AG04449 (cell line): Measurements from ENCODE around the gene RASGEF1B.

ENCODE experiments used
- CTCF ChIA-PET: fragments of 350-600 bp; formaldehyde crosslinking; extraction: SDS; loops from one replicate; lab custom pipeline; 2021; ENCODE audit warnings: antibody characterized with exemption; lab: Yijun Ruan, JAX
- POLR2A ChIA-PET: fragments of 400-600, 350-600 bp; formaldehyde crosslinking; extraction: SDS; loops from one replicate; lab custom pipeline; 2020; ENCODE audit warnings: antibody characterized with exemption, inconsistent platforms; lab: Yijun Ruan, JAX
- DNase-seq: peaks from one replicate; pipeline ENCODE4 v3.0.0-alpha.2; 2010; ENCODE audit warnings: low read depth, low spot score
- H3K4me3 ChIP-seq: 2 replicates; pipeline ENCODE4 v1.5.1; 2011; ENCODE audit warnings: low read depth, mild to moderate bottlenecking, control low read depth, low read length
- TF ChIP-seq, protein P1 (sequence below): IDR thresholded peaks from one replicate; pipeline ENCODE4 v1.5.1; 2011; ENCODE audit warnings: mild to moderate bottlenecking, moderate library complexity, low read length, control low read depth, inconsistent platforms; ENCODE audit not compliant: insufficient read depth; ENCODE audit errors: missing control alignments

Gene RASGEF1B

DNA sequence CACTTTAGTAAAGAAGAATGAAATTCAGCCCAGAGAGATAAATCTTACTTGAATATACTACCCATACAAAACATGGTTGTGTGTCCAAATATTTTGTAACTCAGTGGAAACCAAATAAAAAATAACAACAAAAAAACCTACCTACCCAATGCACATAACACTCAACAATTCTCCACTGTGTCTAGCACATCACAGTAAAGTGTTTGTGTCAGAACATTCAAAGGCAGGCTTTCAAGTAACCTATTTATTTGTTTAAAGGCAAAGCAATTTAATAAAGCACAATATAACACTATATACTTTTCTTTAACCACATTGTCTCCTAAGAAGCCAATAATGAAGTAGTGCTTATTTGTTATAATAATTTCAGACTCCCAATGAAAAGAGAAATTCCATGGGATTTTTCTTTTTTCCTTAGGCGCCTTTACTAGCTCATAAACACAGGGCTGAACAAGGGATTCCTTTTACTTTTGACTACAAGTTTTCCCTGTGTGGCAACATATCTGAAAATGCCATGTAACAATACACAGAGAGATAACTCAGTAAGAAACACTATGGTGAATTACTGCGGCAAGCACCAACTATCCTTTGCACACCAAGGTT, 13.7 kb downstream of the RASGEF1B start:
- ChIA-PET CTCF (interaction anchor here (1.2 to 1.5 kb wide), 2 partner anchors 9 to 242 kb away, joined by 3 to 6 read pairs; no protein-coding TSS in a partner anchor), POLR2A (no interaction called here)
- DNase-seq = no peak
- TF ChIP-seq, protein P1, sequence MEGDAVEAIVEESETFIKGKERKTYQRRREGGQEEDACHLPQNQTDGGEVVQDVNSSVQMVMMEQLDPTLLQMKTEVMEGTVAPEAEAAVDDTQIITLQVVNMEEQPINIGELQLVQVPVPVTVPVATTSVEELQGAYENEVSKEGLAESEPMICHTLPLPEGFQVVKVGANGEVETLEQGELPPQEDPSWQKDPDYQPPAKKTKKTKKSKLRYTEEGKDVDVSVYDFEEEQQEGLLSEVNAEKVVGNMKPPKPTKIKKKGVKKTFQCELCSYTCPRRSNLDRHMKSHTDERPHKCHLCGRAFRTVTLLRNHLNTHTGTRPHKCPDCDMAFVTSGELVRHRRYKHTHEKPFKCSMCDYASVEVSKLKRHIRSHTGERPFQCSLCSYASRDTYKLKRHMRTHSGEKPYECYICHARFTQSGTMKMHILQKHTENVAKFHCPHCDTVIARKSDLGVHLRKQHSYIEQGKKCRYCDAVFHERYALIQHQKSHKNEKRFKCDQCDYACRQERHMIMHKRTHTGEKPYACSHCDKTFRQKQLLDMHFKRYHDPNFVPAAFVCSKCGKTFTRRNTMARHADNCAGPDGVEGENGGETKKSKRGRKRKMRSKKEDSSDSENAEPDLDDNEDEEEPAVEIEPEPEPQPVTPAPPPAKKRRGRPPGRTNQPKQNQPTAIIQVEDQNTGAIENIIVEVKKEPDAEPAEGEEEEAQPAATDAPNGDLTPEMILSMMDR = no peak
- no peak overlapping the region for H3K4me3 ChIP-seq

- TF ChIP-seq, protein P1 = no peak
- CTCF ChIA-PET = no interaction called here
- POLR2A ChIA-PET = no interaction called here
Observed at GRCh38 chr4:81457345-81457744, 14.4 kb downstream of the RASGEF1B start.

GRCh38 chr4:81455897-81456296, 15.8 kb downstream of the RASGEF1B start:
- no peak for DNase-seq
- ChIA-PET CTCF (interaction anchor here (1.2 kb wide), 1 partner anchor 12 kb away, joined by 3 read pairs; no protein-coding TSS in a partner anchor), POLR2A (no interaction called here)
- H3K4me3 ChIP-seq = no peak overlapping the region
- TF ChIP-seq, protein P1 = no peak

More at GRCh38 chr4:81457345-81457744, 14.4 kb downstream of the RASGEF1B start:
- DNase-seq = no peak
- no peak overlapping the region for H3K4me3 ChIP-seq

DNA sequence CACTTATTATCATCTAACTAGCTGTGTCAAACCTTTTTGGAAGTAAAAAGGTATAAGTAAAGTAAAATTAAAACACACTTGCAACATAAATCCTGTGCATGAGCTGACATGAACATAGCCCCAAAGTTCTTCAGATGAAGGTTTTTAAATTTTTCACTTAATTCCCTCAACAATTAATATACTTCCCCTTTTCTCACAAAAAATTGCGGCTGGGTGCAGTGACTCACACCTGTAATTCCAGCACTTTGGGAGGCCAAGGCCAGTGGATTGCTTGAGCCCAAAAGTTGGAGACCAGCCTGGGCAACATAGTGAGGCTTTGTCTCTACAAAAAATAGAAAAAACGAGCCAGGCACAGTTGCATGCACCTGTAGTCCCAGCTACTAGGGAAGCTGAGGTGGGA, 16.8 kb downstream of the RASGEF1B start:
- TF ChIP-seq, protein P1 = no peak
- H3K4me3 ChIP-seq = no peak overlapping the region
- DNase-seq = no peak
- CTCF ChIA-PET = no interaction called here
- POLR2A ChIA-PET = no interaction called here

DNA sequence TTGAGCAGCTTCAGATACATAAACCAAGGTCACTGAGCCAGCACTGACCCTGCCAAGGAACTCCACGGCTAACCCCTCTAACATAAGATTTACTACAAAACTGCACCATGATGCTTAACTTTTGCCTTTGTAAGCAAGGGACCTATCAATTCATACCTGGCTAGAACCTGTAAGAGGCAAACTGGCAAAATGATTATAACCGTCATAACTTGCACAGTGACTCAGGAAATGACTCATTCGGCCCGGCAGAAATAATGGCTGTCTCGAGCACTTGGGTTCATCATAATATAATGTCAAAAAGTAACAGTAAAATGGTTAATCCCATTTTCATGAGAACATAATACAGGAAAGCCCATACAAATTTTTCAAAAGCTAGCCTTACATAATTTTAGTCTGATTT, 17.2 kb downstream of the RASGEF1B start:
- CTCF ChIA-PET = no interaction called here
- no peak for DNase-seq
- POLR2A ChIA-PET = no interaction called here
- H3K4me3 ChIP-seq = no peak overlapping the region
- TF ChIP-seq, protein P1 = no peak

GRCh38 chr4:81453024-81453423, 18.7 kb downstream of the RASGEF1B start:
- ChIA-PET CTCF (interaction anchor here (1.0 kb wide), 1 partner anchor 14 kb away, joined by 4 read pairs; no protein-coding TSS in a partner anchor), POLR2A (no interaction called here)
- no peak for DNase-seq
- TF ChIP-seq, protein P1 = no peak
- H3K4me3 ChIP-seq = no peak overlapping the region
